ENCODE data around the gene CHRDL2.

Gene CHRDL2

GRCh38 chr11:74756571-74756970 lies 25.3 kb upstream of the CHRDL2 start:
- Histone ChIP-seq H2BK12ac (ENCODE audit: low read length) (no peak overlapping the region), H3K9ac (ENCODE audit: low read length) (no peak overlapping the region), H4K91ac (ENCODE audit: low read depth, low read length) (no peak overlapping the region), H3K36me3 (ENCODE audit: control insufficient read depth in 1 of 2, insufficient read depth in 2 of 2, low read length in 2 of 2) (no peaks in the 10 kb centered on the region), H3K23ac (ENCODE audit: low read length) (peak overlapping the region; percentile 95), H3K4ac (ENCODE audit: low read depth, low read length) (no peak overlapping the region), H3K79me2 (ENCODE audit: control insufficient read depth, insufficient read depth, low read length, poor library complexity) (no peaks in the 10 kb centered on the region), H2BK120ac (ENCODE audit: insufficient read depth, low read length, poor library complexity) (no peak overlapping the region), H3K27ac (ENCODE audit: low read depth, low read length) (no peak overlapping the region), H3K79me1 (ENCODE audit: low read length) (no peaks in the 10 kb centered on the region), H3K14ac (ENCODE audit: low read length) (no peak overlapping the region), H3K4me1 (ENCODE audit: control insufficient read depth in 1 of 2, insufficient read depth in 2 of 2, low read length in 2 of 2) (peaks cover 5 to 6% of the 10 kb centered on the region in 2 experiments), H3K4me3 (ENCODE audit: low read depth, low read length) (no peak overlapping the region), H4K12ac (ENCODE audit: low read depth, low read length) (no peak overlapping the region), H4K8ac (ENCODE audit: low read depth, low read length) (no peak overlapping the region), H2BK5ac (ENCODE audit: low read depth, low read length, poor library complexity) (no peak overlapping the region), H2AK5ac (ENCODE audit: low read length) (no peak overlapping the region), H2AFZ (ENCODE audit: insufficient read depth, low read length, poor library complexity) (no peak overlapping the region), H3K18ac (ENCODE audit: low read length) (no peak overlapping the region), H3K27me3 (ENCODE audit: insufficient read depth, low read length) (no peaks in the 10 kb centered on the region), H3K9me3 (ENCODE audit: insufficient read depth, low read depth, low read length) (no peaks in the 10 kb centered on the region), H3K4me2 (ENCODE audit: low read length) (no peak overlapping the region)
- peak in 1 of 2 donors; percentile 67 for DNase-seq
- WGBS (ENCODE audit: extremely low coverage, insufficient coverage, insufficient read length): no CpG with 5 or more reads among the region's 1 CpG

- Histone ChIP-seq H2AK5ac (ENCODE audit: low read length) (no peak overlapping the region), H3K4ac (ENCODE audit: low read depth, low read length) (no peak overlapping the region), H3K14ac (ENCODE audit: low read length) (no peak overlapping the region), H2AFZ (ENCODE audit: insufficient read depth, low read length, poor library complexity) (no peak overlapping the region), H3K9ac (ENCODE audit: low read length) (no peak overlapping the region), H3K18ac (ENCODE audit: low read length) (no peak overlapping the region), H4K8ac (ENCODE audit: low read depth, low read length) (no peak overlapping the region), H3K27me3 (ENCODE audit: insufficient read depth, low read length) (no peaks in the 10 kb centered on the region), H3K9me3 (ENCODE audit: insufficient read depth, low read depth, low read length) (no peaks in the 10 kb centered on the region), H3K36me3 (ENCODE audit: control insufficient read depth in 1 of 2, insufficient read depth in 2 of 2, low read length in 2 of 2) (no peaks in the 10 kb centered on the region), H2BK120ac (ENCODE audit: insufficient read depth, low read length, poor library complexity) (no peak overlapping the region), H3K4me2 (ENCODE audit: low read length) (no peak overlapping the region), H3K79me2 (ENCODE audit: control insufficient read depth, insufficient read depth, low read length, poor library complexity) (no peaks in the 10 kb centered on the region), H4K91ac (ENCODE audit: low read depth, low read length) (no peak overlapping the region), H3K23ac (ENCODE audit: low read length) (no peak overlapping the region), H4K12ac (ENCODE audit: low read depth, low read length) (no peak overlapping the region), H2BK12ac (ENCODE audit: low read length) (no peak overlapping the region), H3K4me1 (ENCODE audit: control insufficient read depth in 1 of 2, insufficient read depth in 2 of 2, low read length in 2 of 2) (peaks cover 5 to 6% of the 10 kb centered on the region in 2 experiments), H3K79me1 (ENCODE audit: low read length) (no peaks in the 10 kb centered on the region), H3K27ac (ENCODE audit: low read depth, low read length) (no peak overlapping the region), H2BK5ac (ENCODE audit: low read depth, low read length, poor library complexity) (no peak overlapping the region), H3K4me3 (ENCODE audit: low read depth, low read length) (no peak overlapping the region)
- DNase-seq: peak in 1 of 2 donors; percentile 39
- no CpG with 5 or more reads among the region's 1 CpG for WGBS (ENCODE audit: extremely low coverage, insufficient coverage, insufficient read length)
Measured at GRCh38 chr11:74755395-74755995, 24.3 kb upstream of the CHRDL2 start.

- Histone ChIP-seq H3K27me3 (ENCODE audit: insufficient read depth, low read length) (no peaks in the 10 kb centered on the region), H3K4ac (ENCODE audit: low read depth, low read length) (no peak overlapping the region)
- no CpG with 5 or more reads among the region's 15 CpGs for WGBS (ENCODE audit: extremely low coverage, insufficient coverage, insufficient read length)
Measured at GRCh38 chr11:74754507-74755252, 23.5 kb upstream of the CHRDL2 start.

GRCh38 chr11:74751303-74751702 lies 20.1 kb upstream of the CHRDL2 start:
- Histone ChIP-seq H2AFZ (ENCODE audit: insufficient read depth, low read length, poor library complexity) (no peak overlapping the region), H3K79me1 (ENCODE audit: low read length) (peaks cover 6% of the 10 kb centered on the region), H3K79me2 (ENCODE audit: control insufficient read depth, insufficient read depth, low read length, poor library complexity) (peaks cover 5% of the 10 kb centered on the region), H3K27me3 (ENCODE audit: insufficient read depth, low read length) (no peaks in the 10 kb centered on the region), H2AK5ac (ENCODE audit: low read length) (no peak overlapping the region), H4K12ac (ENCODE audit: low read depth, low read length) (no peak overlapping the region), H4K91ac (ENCODE audit: low read depth, low read length) (no peak overlapping the region), H3K14ac (ENCODE audit: low read length) (no peak overlapping the region), H3K4me1 (ENCODE audit: control insufficient read depth in 1 of 2, insufficient read depth in 2 of 2, low read length in 2 of 2) (peaks cover 7 to 9% of the 10 kb centered on the region in 2 experiments), H3K9me3 (ENCODE audit: insufficient read depth, low read depth, low read length) (no peaks in the 10 kb centered on the region), H2BK12ac (ENCODE audit: low read length) (no peak overlapping the region), H4K8ac (ENCODE audit: low read depth, low read length) (no peak overlapping the region), H3K9ac (ENCODE audit: low read length) (no peak overlapping the region), H2BK5ac (ENCODE audit: low read depth, low read length, poor library complexity) (no peak overlapping the region), H3K18ac (ENCODE audit: low read length) (no peak overlapping the region), H2BK120ac (ENCODE audit: insufficient read depth, low read length, poor library complexity) (no peak overlapping the region), H3K36me3 (ENCODE audit: control insufficient read depth in 1 of 2, insufficient read depth in 2 of 2, low read length in 2 of 2) (no peaks in the 10 kb centered on the region), H3K4ac (ENCODE audit: low read depth, low read length) (no peak overlapping the region), H3K23ac (ENCODE audit: low read length) (no peak overlapping the region), H3K4me3 (ENCODE audit: low read depth, low read length) (no peak overlapping the region), H3K4me2 (ENCODE audit: low read length) (no peak overlapping the region), H3K27ac (ENCODE audit: low read depth, low read length) (no peak overlapping the region)
- no CpG with 5 or more reads among the region's 2 CpGs for WGBS (ENCODE audit: extremely low coverage, insufficient coverage, insufficient read length)
- DNase-seq: no peak

More at GRCh38 chr11:74754507-74755252, 23.5 kb upstream of the CHRDL2 start:
- H3K4me1 ChIP-seq (ENCODE audit: control insufficient read depth in 1 of 2, insufficient read depth in 2 of 2, low read length in 2 of 2): peaks cover 5 to 6% of the 10 kb centered on the region in 2 experiments
- H2BK5ac ChIP-seq (ENCODE audit: low read depth, low read length, poor library complexity): no peak overlapping the region
- H4K12ac ChIP-seq (ENCODE audit: low read depth, low read length): no peak overlapping the region
- peak overlapping the region; percentile 2 for H2BK120ac ChIP-seq (ENCODE audit: insufficient read depth, low read length, poor library complexity)
- no peak overlapping the region for H4K91ac ChIP-seq (ENCODE audit: low read depth, low read length)
- H2AK5ac ChIP-seq (ENCODE audit: low read length): no peak overlapping the region
- no peak overlapping the region for H4K8ac ChIP-seq (ENCODE audit: low read depth, low read length)
- no peak overlapping the region for H3K14ac ChIP-seq (ENCODE audit: low read length)
- H2BK12ac ChIP-seq (ENCODE audit: low read length): no peak overlapping the region
- no peak overlapping the region for H3K9ac ChIP-seq (ENCODE audit: low read length)
- H3K4me2 ChIP-seq (ENCODE audit: low read length): no peak overlapping the region
- H3K18ac ChIP-seq (ENCODE audit: low read length): no peak overlapping the region
- no peak overlapping the region for H3K23ac ChIP-seq (ENCODE audit: low read length)
- no peak overlapping the region for H3K27ac ChIP-seq (ENCODE audit: low read depth, low read length)
- H3K4me3 ChIP-seq (ENCODE audit: low read depth, low read length): no peak overlapping the region
- H3K79me2 ChIP-seq (ENCODE audit: control insufficient read depth, insufficient read depth, low read length, poor library complexity): no peaks in the 10 kb centered on the region
- no peaks in the 10 kb centered on the region for H3K79me1 ChIP-seq (ENCODE audit: low read length)
- no peak overlapping the region for H2AFZ ChIP-seq (ENCODE audit: insufficient read depth, low read length, poor library complexity)
- DNase-seq: peak; percentile 48 to 94
- no peaks in the 10 kb centered on the region for H3K9me3 ChIP-seq (ENCODE audit: insufficient read depth, low read depth, low read length)
- H3K36me3 ChIP-seq (ENCODE audit: control insufficient read depth in 1 of 2, insufficient read depth in 2 of 2, low read length in 2 of 2): no peaks in the 10 kb centered on the region
